NCI-H774 (cell line): ENCODE results near the gene DDX24.
A peak's percentile ranks its signal among the peaks of the same experiment; 100 is the strongest.

Experiments used
- DNase-seq: peaks from one replicate; lab custom pipeline; 2025; lab: John Stamatoyannopoulos, UW

DDX24 gene

GRCh38 chr14:94113908-94114588, 33.0 kb upstream of the DDX24 start:
- DNase-seq: no peak

- DNase-seq: peak; percentile 2
Measured at GRCh38 chr14:94113490-94113889, 32.5 kb upstream of the DDX24 start.

GRCh38 chr14:94113073-94113472, 32.1 kb upstream of the DDX24 start:
- no peak for DNase-seq

- DNase-seq: no peak
Measured at GRCh38 chr14:94112513-94113063, 31.6 kb upstream of the DDX24 start.

- no peak for DNase-seq
Measured at GRCh38 chr14:94111276-94112095, 30.5 kb upstream of the DDX24 start.

- DNase-seq: no peak
Measured at GRCh38 chr14:94110552-94111181, 29.7 kb upstream of the DDX24 start, which contains the start of gene IFI27. IFI27 (plus strand) TSS chr14:94110736.

- no peak for DNase-seq
Measured at GRCh38 chr14:94109915-94110250, 28.9 kb upstream of the DDX24 start.

GRCh38 chr14:94104731-94105130, 23.7 kb upstream of the DDX24 start:
- DNase-seq: no peak

GRCh38 chr14:94103554-94104150, 22.6 kb upstream of the DDX24 start:
- DNase-seq: no peak

- DNase-seq: no peak
Measured at GRCh38 chr14:94102768-94103482, 21.9 kb upstream of the DDX24 start.

GRCh38 chr14:94101748-94102147, 20.7 kb upstream of the DDX24 start:
- no peak for DNase-seq

- no peak for DNase-seq
Measured at GRCh38 chr14:94100847-94101246, 19.8 kb upstream of the DDX24 start.

GRCh38 chr14:94099006-94099405, 18.0 kb upstream of the DDX24 start:
- no peak for DNase-seq

GRCh38 chr14:94098326-94098992, 17.5 kb upstream of the DDX24 start:
- no peak for DNase-seq

- no peak for DNase-seq
Measured at GRCh38 chr14:94097091-94097490, 16.1 kb upstream of the DDX24 start.

- no peak for DNase-seq
Measured at GRCh38 chr14:94093418-94093817, 12.4 kb upstream of the DDX24 start.

- no peak for DNase-seq
Measured at GRCh38 chr14:94089479-94089878, 8.5 kb upstream of the DDX24 start.

- DNase-seq: no peak
Measured at GRCh38 chr14:94088516-94088915, 7.5 kb upstream of the DDX24 start.

- no peak for DNase-seq
Measured at GRCh38 chr14:94087891-94088290, 6.9 kb upstream of the DDX24 start.

GRCh38 chr14:94081386-94081820, 401 bp upstream of the DDX24 start:
- DNase-seq: peak; percentile 51
